ENCODE measurements around the gene LDLRAD3. TPM values are rescaled to one million over a fixed set of nuclear protein-coding genes. Genes with fewer than 3 reads are reported as not detected.

The LDLRAD3 gene
- total and polyA plus RNA-seq, 10 donors, result 1.5 to 9.6 (median 8.1) TPM

DNA sequence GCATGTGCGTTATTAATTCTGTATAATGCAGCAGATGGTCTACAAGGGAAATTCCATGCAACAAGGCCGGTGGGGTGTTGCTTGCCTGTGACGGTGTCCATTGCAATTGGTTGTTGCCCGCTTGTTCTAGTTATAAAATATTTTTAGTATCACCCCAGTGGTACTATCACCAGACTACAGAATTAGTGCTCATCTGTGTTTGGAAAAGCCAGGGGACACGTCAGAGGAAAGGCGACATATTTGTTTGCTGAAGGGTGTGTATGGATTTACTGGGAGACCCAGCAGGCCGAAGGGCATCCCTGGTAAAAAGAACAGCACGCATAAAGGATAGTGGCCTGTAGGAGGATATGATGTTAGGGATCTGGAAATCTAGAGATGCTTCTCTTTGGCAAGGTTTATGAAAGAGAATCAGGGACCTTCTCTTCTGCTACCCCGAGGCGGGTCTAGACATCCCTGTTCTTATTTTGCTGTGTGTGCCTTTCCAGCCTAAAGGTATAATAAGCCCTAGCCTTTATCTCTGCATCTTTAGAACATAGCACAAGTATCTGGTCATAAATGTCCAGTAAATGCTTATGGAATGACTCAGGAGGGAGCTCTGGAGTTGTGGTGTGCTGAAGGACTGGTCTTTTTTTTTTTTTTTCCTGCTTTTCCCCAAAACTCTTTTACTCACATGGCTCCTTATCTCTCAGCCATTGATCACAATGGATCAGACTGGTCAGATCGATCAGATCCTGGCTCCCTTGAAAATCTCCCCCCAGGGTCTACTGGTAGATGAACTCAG is 90.9 kb downstream of the LDLRAD3 start:
- peaks cover 0 to 3% (median 0%) of the 10 kb centered on the region in 7 donors for H3K27me3 ChIP-seq (replicated peaks in 1 of 7)
- no peaks in the 10 kb centered on the region for H3K4me1 ChIP-seq
- H3K4me3 ChIP-seq, result no peak overlapping the region
- no peaks in the 10 kb centered on the region for H3K9me3 ChIP-seq
- no peaks in the 10 kb centered on the region for H3K36me3 ChIP-seq
- WGBS, 5 donors, result 83 to 94% (median 92%) methylated on average over 11 of the region's 11 CpGs
- no peak overlapping the region for H3K27ac ChIP-seq
- intact Hi-C loops (cut with DNase I; ENCODE audit: low total_unique reads), result no loop called here
- TF ChIP-seq POLR2A (IDR thresholded peaks at IDR 0.05) (no peak), POLR2AphosphoS5 (IDR thresholded peaks at IDR 0.05) (no peak)
- TF ChIP-seq, protein P1, sequence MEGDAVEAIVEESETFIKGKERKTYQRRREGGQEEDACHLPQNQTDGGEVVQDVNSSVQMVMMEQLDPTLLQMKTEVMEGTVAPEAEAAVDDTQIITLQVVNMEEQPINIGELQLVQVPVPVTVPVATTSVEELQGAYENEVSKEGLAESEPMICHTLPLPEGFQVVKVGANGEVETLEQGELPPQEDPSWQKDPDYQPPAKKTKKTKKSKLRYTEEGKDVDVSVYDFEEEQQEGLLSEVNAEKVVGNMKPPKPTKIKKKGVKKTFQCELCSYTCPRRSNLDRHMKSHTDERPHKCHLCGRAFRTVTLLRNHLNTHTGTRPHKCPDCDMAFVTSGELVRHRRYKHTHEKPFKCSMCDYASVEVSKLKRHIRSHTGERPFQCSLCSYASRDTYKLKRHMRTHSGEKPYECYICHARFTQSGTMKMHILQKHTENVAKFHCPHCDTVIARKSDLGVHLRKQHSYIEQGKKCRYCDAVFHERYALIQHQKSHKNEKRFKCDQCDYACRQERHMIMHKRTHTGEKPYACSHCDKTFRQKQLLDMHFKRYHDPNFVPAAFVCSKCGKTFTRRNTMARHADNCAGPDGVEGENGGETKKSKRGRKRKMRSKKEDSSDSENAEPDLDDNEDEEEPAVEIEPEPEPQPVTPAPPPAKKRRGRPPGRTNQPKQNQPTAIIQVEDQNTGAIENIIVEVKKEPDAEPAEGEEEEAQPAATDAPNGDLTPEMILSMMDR (IDR thresholded peaks at IDR 0.05 in 8 of 11, conservative IDR thresholded peaks at IDR 0.05 in 3 of 11), result no peak
- DNase-seq, result no peak

DNA sequence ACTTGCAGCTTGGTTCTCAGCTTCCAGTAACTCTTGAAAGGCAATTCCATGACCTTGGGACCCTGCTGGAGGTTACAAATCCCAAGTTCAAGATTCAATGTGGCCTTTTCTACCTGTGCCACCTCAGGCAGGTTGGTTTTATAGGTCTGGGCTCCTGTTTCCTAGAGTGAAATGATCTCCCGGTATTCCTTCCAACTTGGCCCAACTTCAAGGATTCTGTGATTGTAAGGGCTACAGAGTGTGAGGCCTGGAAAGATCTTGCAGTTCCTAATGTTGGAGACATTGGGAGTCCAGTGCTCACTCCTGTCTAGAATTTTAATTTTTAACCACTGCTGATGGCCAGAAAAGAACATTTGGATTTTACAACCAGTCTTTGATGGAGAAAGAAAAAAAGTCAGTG is 91.6 kb downstream of the LDLRAD3 start:
- no peaks in the 10 kb centered on the region for H3K9me3 ChIP-seq
- intact Hi-C loops (cut with DNase I; ENCODE audit: low total_unique reads), result no loop called here

DNA sequence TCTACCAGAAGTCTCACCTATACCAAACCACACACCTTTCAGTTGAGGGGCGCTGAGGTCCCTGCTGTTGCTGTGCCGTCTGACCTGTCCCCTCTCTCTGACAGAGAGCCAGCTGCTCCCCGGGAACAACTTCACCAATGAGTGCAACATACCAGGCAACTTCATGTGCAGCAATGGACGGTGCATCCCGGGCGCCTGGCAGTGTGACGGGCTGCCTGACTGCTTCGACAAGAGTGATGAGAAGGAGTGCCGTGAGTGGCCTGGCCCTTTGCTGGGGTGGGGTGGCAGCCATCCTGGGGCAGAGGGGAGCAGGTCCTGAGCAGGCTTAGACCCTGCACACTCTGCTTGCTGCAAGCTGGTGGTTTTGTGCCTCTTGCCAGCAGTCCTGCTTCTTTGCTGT is 92.1 kb downstream of the LDLRAD3 start:
- peaks cover 0 to 3% (median 0%) of the 10 kb centered on the region in 7 donors for H3K27me3 ChIP-seq (replicated peaks in 1 of 7)
- no peaks in the 10 kb centered on the region for H3K4me1 ChIP-seq
- H3K36me3 ChIP-seq, result no peaks in the 10 kb centered on the region
- H3K4me3 ChIP-seq, result no peak overlapping the region
- intact Hi-C loops (cut with DNase I; ENCODE audit: low total_unique reads), result no loop called here
- TF ChIP-seq POLR2A (IDR thresholded peaks at IDR 0.05) (no peak), POLR2AphosphoS5 (IDR thresholded peaks at IDR 0.05) (no peak)
- TF ChIP-seq, protein P1 (IDR thresholded peaks at IDR 0.05 in 8 of 11, conservative IDR thresholded peaks at IDR 0.05 in 3 of 11), result no peak
- WGBS, 5 donors, result 83 to 91% (median 91%) methylated on average over 8 to 9 of the region's 9 CpGs
- H3K9me3 ChIP-seq, result no peaks in the 10 kb centered on the region
- H3K27ac ChIP-seq, result no peak overlapping the region
- DNase-seq, result peak; percentile 69

More for the DNA sequence above, 91.6 kb downstream of the LDLRAD3 start:
- 42 to 86% (median 76%) methylated on average over 1 of the region's 1 CpG for WGBS, 5 donors
- no peak for DNase-seq
- Histone ChIP-seq H3K36me3 (no peaks in the 10 kb centered on the region), H3K27me3 (replicated peaks in 1 of 7) (peaks cover 0 to 3% (median 0%) of the 10 kb centered on the region in 7 donors), H3K4me1 (no peaks in the 10 kb centered on the region), H3K27ac (no peak overlapping the region), H3K4me3 (no peak overlapping the region)
- no peak for TF ChIP-seq POLR2A (IDR thresholded peaks at IDR 0.05)
- TF ChIP-seq, protein P1 (IDR thresholded peaks at IDR 0.05 in 8 of 11, conservative IDR thresholded peaks at IDR 0.05 in 3 of 11), result no peak
- no peak for TF ChIP-seq POLR2AphosphoS5 (IDR thresholded peaks at IDR 0.05)

DNA sequence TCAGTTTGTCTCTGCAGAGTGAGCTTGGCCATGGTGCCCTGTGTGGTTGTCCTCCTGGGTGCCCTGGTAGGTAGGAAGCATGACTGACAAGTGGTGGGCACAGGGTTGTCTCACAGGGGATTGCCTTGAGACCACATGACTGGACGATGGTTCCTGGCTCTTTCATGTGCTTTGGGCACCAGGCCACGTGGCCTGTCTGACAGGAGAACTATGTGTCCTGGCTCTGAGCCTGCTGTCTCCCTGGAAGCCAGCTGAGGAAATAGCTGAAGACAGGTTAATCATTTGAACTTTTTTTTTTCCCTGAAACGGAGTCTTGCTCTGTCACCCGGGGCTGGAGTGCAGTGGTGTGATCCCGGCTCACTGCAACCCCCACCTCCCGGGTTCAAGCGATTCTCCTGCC is 93.2 kb downstream of the LDLRAD3 start:
- no peaks in the 10 kb centered on the region for H3K4me1 ChIP-seq
- TF ChIP-seq POLR2AphosphoS5 (IDR thresholded peaks at IDR 0.05), result no peak
- TF ChIP-seq, protein P1 (IDR thresholded peaks at IDR 0.05 in 8 of 11, conservative IDR thresholded peaks at IDR 0.05 in 3 of 11), result no peak
- TF ChIP-seq POLR2A (IDR thresholded peaks at IDR 0.05), result no peak
- no peaks in the 10 kb centered on the region for H3K36me3 ChIP-seq
- intact Hi-C loops (cut with DNase I; ENCODE audit: low total_unique reads), result no loop called here
- WGBS, 5 donors, result 58 to 76% (median 67%) methylated on average over 7 of the region's 7 CpGs
- no peak overlapping the region for H3K27ac ChIP-seq
- no peak for DNase-seq
- peaks cover 0 to 3% (median 0%) of the 10 kb centered on the region in 7 donors for H3K27me3 ChIP-seq (replicated peaks in 1 of 7)
- no peak overlapping the region for H3K4me3 ChIP-seq
- H3K9me3 ChIP-seq, result no peaks in the 10 kb centered on the region

Measured in spleen (tissue), 11 donors.